ENCODE results near the gene ALDH9A1. TPM values are rescaled to one million over a fixed set of nuclear protein-coding genes. Genes with fewer than 3 reads are reported as not detected.

Gene ALDH9A1
- total RNA-seq, 4 donors from 2014 or later: 74.4 to 123 (median 98.4) TPM

DNA sequence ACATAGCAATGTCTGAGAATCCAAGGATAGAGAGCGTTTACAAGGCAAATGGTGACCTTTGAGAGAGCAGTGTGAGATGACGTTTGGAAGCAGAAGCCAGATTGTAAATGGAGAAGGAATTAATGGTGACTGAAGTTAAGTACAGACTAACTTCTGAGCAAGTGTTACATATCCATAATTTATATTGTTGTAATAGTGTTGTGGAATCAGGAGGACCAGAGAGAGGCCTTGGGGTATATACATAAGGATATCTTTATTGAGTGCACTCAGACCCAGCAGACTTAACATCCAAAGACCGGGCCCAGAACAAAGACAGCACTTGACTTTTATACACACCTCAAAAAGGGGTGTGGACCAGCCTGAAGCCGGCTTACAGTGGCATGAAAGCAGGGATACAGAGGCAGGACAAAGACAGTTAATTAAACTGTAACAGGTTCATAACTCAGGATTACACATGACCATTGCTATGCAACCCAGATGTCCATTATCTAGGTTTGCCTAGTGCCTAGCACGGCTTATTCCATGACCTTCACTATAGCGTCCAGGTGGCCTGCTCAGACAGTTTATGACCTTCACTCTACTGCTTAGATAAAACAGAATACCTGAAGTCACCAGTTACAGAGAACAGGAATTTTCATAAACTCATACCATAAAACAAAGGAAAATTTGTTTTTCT lies 70.1 kb downstream of the ALDH9A1 start:
- 78 to 88% methylated on average over 6 of the region's 6 CpGs for WGBS, 2 donors

DNA sequence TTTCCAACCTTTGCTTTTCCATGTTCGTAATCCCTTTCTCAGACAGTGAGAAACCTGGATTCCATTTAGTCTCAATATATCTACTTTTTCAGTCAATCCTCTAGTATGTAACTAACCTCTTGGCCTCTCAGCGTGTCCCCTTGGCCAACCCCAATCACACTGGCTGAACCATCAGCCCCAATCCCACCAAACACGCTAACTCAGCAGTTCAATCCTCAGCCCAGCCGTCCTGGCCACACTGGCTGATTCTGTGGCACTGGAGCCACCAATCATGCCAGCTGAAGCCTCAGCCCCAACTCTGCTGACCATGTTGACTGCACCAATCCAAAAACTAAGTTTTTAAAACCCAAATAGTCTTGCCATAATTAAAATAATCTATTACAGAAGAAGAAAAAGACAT lies 73.9 kb downstream of the ALDH9A1 start:
- intact Hi-C loops (cut with DNase I; ENCODE audit: low total_unique reads): no loop called here
- WGBS, 2 donors: 87 to 89% methylated on average over 4 of the region's 4 CpGs

More for the DNA sequence above, 70.1 kb downstream of the ALDH9A1 start:
- H3K4me3 ChIP-seq (ENCODE audit: low read depth, poor library complexity, severe bottlenecking): no peak overlapping the region
- TF ChIP-seq, protein P1, sequence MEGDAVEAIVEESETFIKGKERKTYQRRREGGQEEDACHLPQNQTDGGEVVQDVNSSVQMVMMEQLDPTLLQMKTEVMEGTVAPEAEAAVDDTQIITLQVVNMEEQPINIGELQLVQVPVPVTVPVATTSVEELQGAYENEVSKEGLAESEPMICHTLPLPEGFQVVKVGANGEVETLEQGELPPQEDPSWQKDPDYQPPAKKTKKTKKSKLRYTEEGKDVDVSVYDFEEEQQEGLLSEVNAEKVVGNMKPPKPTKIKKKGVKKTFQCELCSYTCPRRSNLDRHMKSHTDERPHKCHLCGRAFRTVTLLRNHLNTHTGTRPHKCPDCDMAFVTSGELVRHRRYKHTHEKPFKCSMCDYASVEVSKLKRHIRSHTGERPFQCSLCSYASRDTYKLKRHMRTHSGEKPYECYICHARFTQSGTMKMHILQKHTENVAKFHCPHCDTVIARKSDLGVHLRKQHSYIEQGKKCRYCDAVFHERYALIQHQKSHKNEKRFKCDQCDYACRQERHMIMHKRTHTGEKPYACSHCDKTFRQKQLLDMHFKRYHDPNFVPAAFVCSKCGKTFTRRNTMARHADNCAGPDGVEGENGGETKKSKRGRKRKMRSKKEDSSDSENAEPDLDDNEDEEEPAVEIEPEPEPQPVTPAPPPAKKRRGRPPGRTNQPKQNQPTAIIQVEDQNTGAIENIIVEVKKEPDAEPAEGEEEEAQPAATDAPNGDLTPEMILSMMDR (IDR thresholded peaks at IDR 0.05): no peak
- no peak for TF ChIP-seq POLR2A (IDR thresholded peaks at IDR 0.05)
- no peak for DNase-seq (ENCODE audit: low spot score in 2 of 2)
- intact Hi-C loops (cut with DNase I; ENCODE audit: low total_unique reads): no loop called here

DNA sequence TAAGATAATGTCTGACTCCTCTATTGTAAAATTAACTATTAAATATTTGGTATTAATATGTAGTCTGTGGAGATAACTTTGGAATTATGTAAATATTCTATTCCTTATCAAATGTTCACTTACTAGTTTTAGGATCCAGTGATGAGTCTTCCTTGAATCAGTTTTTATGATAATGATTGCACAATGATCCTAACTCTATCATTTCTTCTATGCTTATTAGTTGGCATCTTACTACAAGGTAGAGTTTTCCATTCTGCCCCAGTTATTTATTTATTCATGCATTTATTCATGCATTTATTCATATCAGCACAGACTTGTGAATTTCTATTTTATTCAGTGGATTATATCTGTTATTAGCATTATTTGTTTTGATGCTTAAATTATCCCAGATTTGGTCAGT lies 74.7 kb downstream of the ALDH9A1 start:
- intact Hi-C loops (cut with DNase I; ENCODE audit: low total_unique reads): no loop called here
- no peak overlapping the region for H3K4me3 ChIP-seq (ENCODE audit: low read depth, poor library complexity, severe bottlenecking)
- TF ChIP-seq POLR2A (IDR thresholded peaks at IDR 0.05): no peak
- TF ChIP-seq, protein P1 (IDR thresholded peaks at IDR 0.05): no peak
- no peak for DNase-seq (ENCODE audit: low spot score in 2 of 2)

More for the DNA sequence above, 73.9 kb downstream of the ALDH9A1 start:
- H3K4me3 ChIP-seq (ENCODE audit: low read depth, poor library complexity, severe bottlenecking): no peak overlapping the region
- DNase-seq (ENCODE audit: low spot score in 2 of 2): no peak
- TF ChIP-seq, protein P1 (IDR thresholded peaks at IDR 0.05): no peak
- no peak for TF ChIP-seq POLR2A (IDR thresholded peaks at IDR 0.05)

DNA sequence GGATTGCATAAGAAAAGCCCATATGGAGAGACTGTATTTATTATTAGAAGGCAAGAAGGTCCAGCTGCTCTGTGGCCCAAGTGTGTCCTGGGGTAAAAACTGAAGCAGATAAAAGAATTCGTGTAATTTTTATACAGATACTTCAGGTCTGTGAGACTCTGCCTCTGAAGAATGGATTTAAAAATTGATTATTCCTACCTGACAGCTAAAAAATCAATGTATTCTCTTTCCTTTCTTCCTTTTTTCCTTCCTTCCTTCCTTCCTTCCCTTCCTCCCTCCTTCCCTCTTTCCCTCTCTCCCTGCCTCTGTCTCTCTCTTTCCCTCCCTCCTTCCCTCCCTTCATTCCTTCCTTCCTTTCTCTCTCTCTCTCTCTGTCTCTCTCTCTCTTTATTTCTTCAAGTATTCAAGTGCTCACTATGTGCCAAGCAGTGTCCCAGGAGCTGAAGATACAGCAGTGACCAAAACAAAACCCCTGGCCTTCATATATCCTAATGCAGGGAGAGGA lies 78.7 kb downstream of the ALDH9A1 start:
- H3K4me3 ChIP-seq (ENCODE audit: low read depth, poor library complexity, severe bottlenecking): no peak overlapping the region
- intact Hi-C loops (cut with DNase I; ENCODE audit: low total_unique reads): no loop called here
- TF ChIP-seq POLR2A (IDR thresholded peaks at IDR 0.05): no peak
- TF ChIP-seq, protein P1 (IDR thresholded peaks at IDR 0.05): no peak
- 70 to 81% methylated on average over 1 of the region's 1 CpG for WGBS, 2 donors
- no peak for DNase-seq (ENCODE audit: low spot score in 2 of 2)

DNA sequence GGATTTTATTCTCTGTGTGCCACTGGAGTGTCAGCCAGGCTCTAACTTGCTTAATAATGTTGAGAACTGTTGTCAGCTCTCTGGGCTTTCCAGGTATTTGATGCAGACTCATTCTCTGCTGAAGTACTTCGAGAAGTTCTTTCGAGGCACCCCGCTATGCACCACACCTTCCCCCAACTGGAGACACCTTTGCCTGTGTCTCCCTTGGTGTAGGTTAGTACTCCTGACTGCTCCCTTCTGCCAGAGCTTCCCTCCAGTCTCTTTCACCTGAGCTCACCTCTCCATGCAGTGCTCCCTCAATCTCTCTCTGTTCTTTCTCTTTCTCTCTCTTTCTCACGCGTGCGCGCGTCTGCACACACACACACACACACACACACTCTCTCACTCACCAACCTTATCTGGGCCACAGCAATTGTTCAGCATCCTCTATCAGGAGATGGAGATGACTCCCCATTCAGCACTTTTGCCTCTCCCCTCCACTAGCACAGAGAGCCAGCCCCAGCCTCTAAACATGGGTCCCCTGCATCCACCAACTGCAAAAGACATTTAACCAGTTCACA lies 81.3 kb downstream of the ALDH9A1 start:
- no peak for DNase-seq (ENCODE audit: low spot score in 2 of 2)

More for the DNA sequence above, 81.3 kb downstream of the ALDH9A1 start:
- WGBS, 2 donors: 89 to 94% methylated on average over 8 of the region's 8 CpGs
- H3K4me3 ChIP-seq (ENCODE audit: low read depth, poor library complexity, severe bottlenecking): no peak overlapping the region
- TF ChIP-seq POLR2A (IDR thresholded peaks at IDR 0.05): no peak
- TF ChIP-seq, protein P1 (IDR thresholded peaks at IDR 0.05): no peak
- intact Hi-C loops (cut with DNase I; ENCODE audit: low total_unique reads): no loop called here
